HL-60 (cell line): ENCODE results near the gene GPD2.
A peak's percentile ranks its signal among the peaks of the same experiment; 100 is the strongest.

Experiments used
- DNase-seq, 2 experiments: peaks; one replicate each; pipeline ENCODE4 v3.0.0-alpha.2; 2010 to 2020; ENCODE audit warnings: low read depth in 1 of 2, low spot score in 1 of 2
- H3K27ac ChIP-seq: fragments of 250-450 bp; sonication (Bioruptor Pico); replicated peaks from 2 replicates; pipeline ENCODE4 v1.5.1; 2020; ENCODE audit warnings: mild to moderate bottlenecking, moderate library complexity
- H3K27me3 ChIP-seq: fragments of 250-450 bp; sonication (Bioruptor Pico); 2 replicates; pipeline ENCODE4 v1.5.1; 2021; ENCODE audit warnings: mild to moderate bottlenecking, moderate library complexity; ENCODE audit not compliant: insufficient read depth, poor library complexity, severe bottlenecking
- H3K4me3 ChIP-seq: replicated peaks from 2 replicates; pipeline ENCODE4 v1.5.1; 2011; ENCODE audit warnings: mild to moderate bottlenecking, control low read depth, low read length; ENCODE audit not compliant: insufficient read depth
- CTCF ChIP-seq: IDR thresholded peaks from one replicate; pipeline ENCODE4 v1.5.1; 2011; ENCODE audit warnings: low read length, control low read depth, inconsistent platforms; ENCODE audit not compliant: insufficient read depth
- GABPA ChIP-seq: IDR thresholded peaks from 2 replicates; pipeline ENCODE4 v1.6.1; 2012; ENCODE audit warnings: low read depth
- POLR2AphosphoS5 ChIP-seq: IDR thresholded peaks from 2 replicates; pipeline ENCODE4 v1.6.1; 2012; ENCODE audit warnings: low read depth
- REST ChIP-seq: IDR thresholded peaks from 2 replicates; pipeline ENCODE4 v1.6.1; 2012; ENCODE audit warnings: low read depth; ENCODE audit not compliant: insufficient replicate concordance
- SPI1 ChIP-seq: IDR thresholded peaks from 2 replicates; pipeline ENCODE4 v1.6.1; 2012; ENCODE audit warnings: low read depth, mild to moderate bottlenecking, borderline replicate concordance

Gene GPD2

GRCh38 chr2:156459720-156460119 is 23.5 kb downstream of the GPD2 start:
- H3K27ac ChIP-seq: no peak overlapping the region
- H3K27me3 ChIP-seq: no peaks in the 10 kb centered on the region
- H3K4me3 ChIP-seq: no peak overlapping the region
- TF ChIP-seq CTCF (no peak), SPI1 (no peak), REST (no peak), POLR2AphosphoS5 (no peak), GABPA (no peak)
- no peak for DNase-seq

- TF ChIP-seq REST (no peak), POLR2AphosphoS5 (no peak), GABPA (no peak), SPI1 (no peak), CTCF (no peak)
- Histone ChIP-seq H3K4me3 (no peak overlapping the region), H3K27me3 (no peaks in the 10 kb centered on the region), H3K27ac (peak overlapping the region; percentile 86)
- no peak for DNase-seq
Observed at GRCh38 chr2:156464106-156464505, 27.9 kb downstream of the GPD2 start.

- Histone ChIP-seq H3K27me3 (no peaks in the 10 kb centered on the region), H3K27ac (peak overlapping the region; percentile 86), H3K4me3 (no peak overlapping the region)
- TF ChIP-seq SPI1 (no peak), POLR2AphosphoS5 (no peak), REST (no peak), GABPA (no peak), CTCF (no peak)
- DNase-seq: no peak
Observed at GRCh38 chr2:156465573-156465972, 29.4 kb downstream of the GPD2 start.
